Activated CD4-positive, alpha-beta T cell treated with anti-CD3 and anti-CD28 coated beads, Interleukin-2, amount 50 U/mL, for 1 hour (primary cell): Measurements from ENCODE around the gene MAN2B1.
A peak's percentile ranks its signal among the peaks of the same experiment; 100 is the strongest.
"Not testable (repeated sequence)": the region's sequence is repeated elsewhere in the genome, so short reads cannot be mapped to it uniquely, and the experiment has no call there.

Source experiments
- DNase-seq: peaks from one replicate; pipeline ENCODE4 v3.0.0-alpha.2; 2020

The MAN2B1 gene

GRCh38 chr19:12687496-12688196, 21.1 kb upstream of the MAN2B1 start, which contains the start of gene GNG14:
GNG14 (plus strand) TSS chr19:12687998; CDS start chr19:12688049, 51 bp downstream.
- no peak for DNase-seq

- no peak for DNase-seq
Observed at GRCh38 chr19:12685831-12686230, 19.3 kb upstream of the MAN2B1 start.

- peak; percentile 85 for DNase-seq
Observed at GRCh38 chr19:12681074-12681987, 14.8 kb upstream of the MAN2B1 start, which contains the start of gene DHPS. DHPS (minus strand) TSS chr19:12681880; CDS start chr19:12681766, 114 bp downstream.

GRCh38 chr19:12680034-12680433, 13.5 kb upstream of the MAN2B1 start:
- DNase-seq: no peak

- DNase-seq: not testable (repeated sequence)
Observed at GRCh38 chr19:12678039-12678438, 11.5 kb upstream of the MAN2B1 start.

GRCh38 chr19:12676928-12677327, 10.4 kb upstream of the MAN2B1 start:
- no peak for DNase-seq

GRCh38 chr19:12676384-12676792, 9.8 kb upstream of the MAN2B1 start:
- peak; percentile 86 for DNase-seq

GRCh38 chr19:12675940-12676339, 9.4 kb upstream of the MAN2B1 start:
- no peak for DNase-seq

GRCh38 chr19:12675399-12675798, 8.9 kb upstream of the MAN2B1 start:
- DNase-seq: no peak

- DNase-seq: no peak
Observed at GRCh38 chr19:12672744-12673143, 6.2 kb upstream of the MAN2B1 start.

- DNase-seq: no peak
Observed at GRCh38 chr19:12670159-12670928, 3.8 kb upstream of the MAN2B1 start.

- DNase-seq: peak; percentile 70
Observed at GRCh38 chr19:12669270-12670158, 3.0 kb upstream of the MAN2B1 start.

GRCh38 chr19:12668932-12669269, 2.4 kb upstream of the MAN2B1 start:
- DNase-seq: peak; percentile 71

- no peak for DNase-seq
Observed at GRCh38 chr19:12668346-12668745, 1.8 kb upstream of the MAN2B1 start.

GRCh38 chr19:12667731-12668302, 1.3 kb upstream of the MAN2B1 start:
- no peak for DNase-seq

GRCh38 chr19:12665671-12666264, 774 bp downstream of the MAN2B1 start:
- no peak for DNase-seq

- peak; percentile 52 for DNase-seq
Observed at GRCh38 chr19:12665281-12665573, 1.3 kb downstream of the MAN2B1 start.

GRCh38 chr19:12664406-12665280, 1.9 kb downstream of the MAN2B1 start:
- DNase-seq: no peak

GRCh38 chr19:12660980-12661379, 5.6 kb downstream of the MAN2B1 start:
- DNase-seq: no peak

- no peak for DNase-seq
Observed at GRCh38 chr19:12657966-12658365, 8.6 kb downstream of the MAN2B1 start.
